GM12891 (cell line): ENCODE results near the gene ORC1.

ENCODE experiments used
- PAX5 ChIP-seq: IDR thresholded peaks from 2 replicates; pipeline ENCODE4 v1.6.1; 2011; ENCODE audit warnings: low read length, moderate library complexity, mild to moderate bottlenecking; ENCODE audit not compliant: insufficient read depth, severe bottlenecking
- POLR2A ChIP-seq: IDR thresholded peaks from 2 replicates; pipeline ENCODE4 v1.6.1; 2011; ENCODE audit warnings: low read depth, low read length, control low read depth
- POU2F2 ChIP-seq: IDR thresholded peaks from 2 replicates; pipeline ENCODE4 v1.6.1; 2011; ENCODE audit warnings: low read depth, mild to moderate bottlenecking, control low read depth, low read length, moderate library complexity
- TAF1 ChIP-seq: IDR thresholded peaks from 2 replicates; pipeline ENCODE4 v1.6.1; 2011; ENCODE audit warnings: low read depth, low read length, control low read depth

DNA sequence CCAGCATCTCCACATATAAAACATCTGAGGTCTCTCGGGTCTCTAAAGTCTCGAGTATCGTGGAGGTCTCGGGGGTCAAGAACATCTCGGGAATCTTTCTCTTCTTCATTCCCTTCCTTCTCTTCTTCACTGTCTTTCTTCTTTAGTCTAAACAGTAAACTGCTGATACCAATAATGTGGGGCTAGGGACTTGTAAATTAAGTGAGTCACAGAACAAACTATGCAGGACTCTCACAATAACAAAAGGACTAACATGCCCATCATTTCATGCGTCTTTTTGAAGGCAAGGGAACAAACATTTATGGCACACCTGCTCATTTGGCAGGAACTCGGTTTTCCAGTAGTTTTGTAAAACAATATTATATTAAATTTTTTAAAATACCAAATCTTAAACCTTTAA, 32.6 kb upstream of the ORC1 start:
- TF ChIP-seq POLR2A (no peak), POU2F2 (no peak), PAX5 (no peak), TAF1 (no peak)
